SJCRH30 (cell line): ENCODE measurements around the gene ARHGAP18. TPM values are rescaled to one million over a fixed set of nuclear protein-coding genes. Genes with fewer than 3 reads are reported as not detected.

ENCODE experiments used
- DNase-seq, 2 experiments: peaks; one replicate each; pipeline ENCODE4 v3.0.0-alpha.2; 2015 to 2020
- H3K27ac ChIP-seq: fragments of 250-450 bp; sonication (Bioruptor Pico); 2 replicates; pipeline ENCODE4 v1.5.1; 2020; ENCODE audit warnings: mild to moderate bottlenecking, moderate library complexity
- H3K27me3 ChIP-seq: fragments of 250-450 bp; sonication (Bioruptor Pico); 2 replicates; pipeline ENCODE4 v1.5.1; 2020; ENCODE audit warnings: mild to moderate bottlenecking, moderate library complexity
- H3K36me3 ChIP-seq: fragments of 250-450 bp; sonication (Bioruptor Pico); 2 replicates; pipeline ENCODE4 v1.5.1; 2020; ENCODE audit warnings: mild to moderate bottlenecking, moderate library complexity
- H3K4me1 ChIP-seq: fragments of 250-450 bp; sonication (Bioruptor Pico); 2 replicates; pipeline ENCODE4 v1.5.1; 2020; ENCODE audit warnings: mild to moderate bottlenecking, moderate library complexity
- H3K4me3 ChIP-seq: fragments of 250-450 bp; sonication (Bioruptor Pico); 2 replicates; pipeline ENCODE4 v1.5.1; 2020; ENCODE audit warnings: mild to moderate bottlenecking, moderate library complexity
- H3K9me3 ChIP-seq: fragments of 250-450 bp; sonication (Bioruptor Pico); replicated peaks from 2 replicates; pipeline ENCODE4 v1.5.1; 2020; ENCODE audit warnings: mild to moderate bottlenecking, moderate library complexity
- total RNA-seq: library from RNA; depleted of rRNA; stranded (reverse); fragments of >200 nt; shearing (Covaris generic); gene quantifications from 2 replicates; pipeline ENCODE4 v1.2.3, GENCODE V29; 2014; rRNA removed

Gene ARHGAP18
- total RNA-seq, 1 experiment from 2014 or later, result 14.6 TPM

GRCh38 chr6:129543981-129544380 is 166.0 kb downstream of the ARHGAP18 start:
- no peaks in the 10 kb centered on the region for H3K27me3 ChIP-seq
- H3K4me1 ChIP-seq, result no peaks in the 10 kb centered on the region
- no peak for DNase-seq
- H3K36me3 ChIP-seq, result no peaks in the 10 kb centered on the region
- no peak overlapping the region for H3K4me3 ChIP-seq
- no peak overlapping the region for H3K27ac ChIP-seq
- H3K9me3 ChIP-seq, result no peaks in the 10 kb centered on the region

GRCh38 chr6:129542705-129543104 is 167.3 kb downstream of the ARHGAP18 start:
- no peaks in the 10 kb centered on the region for H3K4me1 ChIP-seq
- H3K27ac ChIP-seq, result no peak overlapping the region
- no peaks in the 10 kb centered on the region for H3K27me3 ChIP-seq
- H3K4me3 ChIP-seq, result no peak overlapping the region
- H3K36me3 ChIP-seq, result no peaks in the 10 kb centered on the region
- no peaks in the 10 kb centered on the region for H3K9me3 ChIP-seq
- no peak for DNase-seq

DNA sequence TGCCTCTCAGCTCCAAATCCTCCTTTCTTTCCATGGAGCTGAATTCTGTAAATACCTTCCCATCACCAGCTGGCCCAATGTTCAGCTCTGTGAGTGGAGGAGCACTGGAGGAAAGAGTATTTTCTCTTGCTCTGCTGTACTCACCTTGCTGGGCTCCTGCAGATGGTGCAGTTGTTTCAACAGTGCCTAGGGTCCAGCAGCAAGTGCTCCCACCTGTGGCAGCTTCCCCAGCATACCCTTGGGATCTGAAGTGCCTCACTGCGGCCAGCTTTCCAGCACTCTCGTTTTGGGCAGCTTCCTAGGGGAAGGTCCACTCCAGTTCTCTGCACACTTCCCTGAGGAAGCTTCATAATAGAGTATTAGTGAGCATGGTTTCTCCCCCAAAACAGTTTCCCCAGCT is 170.9 kb downstream of the ARHGAP18 start:
- Histone ChIP-seq H3K4me3 (no peak overlapping the region), H3K27me3 (no peaks in the 10 kb centered on the region), H3K36me3 (no peaks in the 10 kb centered on the region)

DNA sequence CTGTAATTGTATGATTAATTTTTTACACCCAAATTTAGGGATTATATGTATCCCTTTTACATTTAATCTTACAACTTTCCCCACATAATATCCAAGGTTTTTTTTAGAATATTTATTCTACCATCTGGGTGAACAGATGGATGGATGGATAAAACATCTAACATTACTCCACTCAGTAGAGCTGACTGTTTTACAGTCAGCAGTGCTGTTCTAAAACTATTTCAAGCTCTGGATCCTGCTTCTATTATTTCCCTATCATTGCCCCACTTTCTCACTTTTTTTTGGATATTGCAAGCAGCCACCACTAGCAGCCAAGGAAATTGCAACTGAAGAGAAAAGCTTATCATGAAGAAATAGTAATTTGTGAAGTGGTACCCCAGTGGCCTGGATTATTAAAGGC is 173.7 kb downstream of the ARHGAP18 start:
- no peaks in the 10 kb centered on the region for H3K36me3 ChIP-seq
- DNase-seq, result no peak

More for the DNA sequence above, 170.9 kb downstream of the ARHGAP18 start:
- H3K4me1 ChIP-seq, result no peaks in the 10 kb centered on the region
- H3K9me3 ChIP-seq, result no peaks in the 10 kb centered on the region
- no peak for DNase-seq
- no peak overlapping the region for H3K27ac ChIP-seq

GRCh38 chr6:129534926-129535325 is 175.1 kb downstream of the ARHGAP18 start:
- H3K27ac ChIP-seq, result no peak overlapping the region
- no peaks in the 10 kb centered on the region for H3K9me3 ChIP-seq
- no peaks in the 10 kb centered on the region for H3K27me3 ChIP-seq
- no peak overlapping the region for H3K4me3 ChIP-seq
- DNase-seq, result no peak
- no peaks in the 10 kb centered on the region for H3K36me3 ChIP-seq
- no peaks in the 10 kb centered on the region for H3K4me1 ChIP-seq

More for the DNA sequence above, 173.7 kb downstream of the ARHGAP18 start:
- H3K4me3 ChIP-seq, result no peak overlapping the region
- no peaks in the 10 kb centered on the region for H3K4me1 ChIP-seq
- no peak overlapping the region for H3K27ac ChIP-seq
- no peaks in the 10 kb centered on the region for H3K27me3 ChIP-seq
- no peaks in the 10 kb centered on the region for H3K9me3 ChIP-seq

Other genes starting within 250 kb of the ARHGAP18 start
- not detected in 2 replicates for gene TMEM244, start 151.1 kb upstream of the ARHGAP18 start, total RNA-seq